ENCODE data around the gene MAD1L1. TPM values are rescaled to one million over a fixed set of nuclear protein-coding genes. Genes with fewer than 3 reads are reported as not detected.
A peak's percentile ranks its signal among the peaks of the same experiment; 100 is the strongest.

MAD1L1 gene
- total RNA-seq, 1 donor from 2014 or later = 57.6 TPM

GRCh38 chr7:2132243-2132642, 100.5 kb downstream of the MAD1L1 start:
- peaks cover 16% of the 10 kb centered on the region for H3K9me3 Mint-ChIP-seq (ENCODE audit: unreplicated experiment)
- peaks cover 9% of the 10 kb centered on the region for H3K27me3 Mint-ChIP-seq (ENCODE audit: unreplicated experiment)
- TF ChIP-seq, protein P1, sequence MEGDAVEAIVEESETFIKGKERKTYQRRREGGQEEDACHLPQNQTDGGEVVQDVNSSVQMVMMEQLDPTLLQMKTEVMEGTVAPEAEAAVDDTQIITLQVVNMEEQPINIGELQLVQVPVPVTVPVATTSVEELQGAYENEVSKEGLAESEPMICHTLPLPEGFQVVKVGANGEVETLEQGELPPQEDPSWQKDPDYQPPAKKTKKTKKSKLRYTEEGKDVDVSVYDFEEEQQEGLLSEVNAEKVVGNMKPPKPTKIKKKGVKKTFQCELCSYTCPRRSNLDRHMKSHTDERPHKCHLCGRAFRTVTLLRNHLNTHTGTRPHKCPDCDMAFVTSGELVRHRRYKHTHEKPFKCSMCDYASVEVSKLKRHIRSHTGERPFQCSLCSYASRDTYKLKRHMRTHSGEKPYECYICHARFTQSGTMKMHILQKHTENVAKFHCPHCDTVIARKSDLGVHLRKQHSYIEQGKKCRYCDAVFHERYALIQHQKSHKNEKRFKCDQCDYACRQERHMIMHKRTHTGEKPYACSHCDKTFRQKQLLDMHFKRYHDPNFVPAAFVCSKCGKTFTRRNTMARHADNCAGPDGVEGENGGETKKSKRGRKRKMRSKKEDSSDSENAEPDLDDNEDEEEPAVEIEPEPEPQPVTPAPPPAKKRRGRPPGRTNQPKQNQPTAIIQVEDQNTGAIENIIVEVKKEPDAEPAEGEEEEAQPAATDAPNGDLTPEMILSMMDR (IDR thresholded peaks at IDR 0.05; ENCODE audit: partially characterized antibody, unreplicated experiment) = no peak
- H3K4me3 Mint-ChIP-seq (ENCODE audit: unreplicated experiment) = no peak overlapping the region
- H3K27ac Mint-ChIP-seq (ENCODE audit: unreplicated experiment) = no peak overlapping the region
- peaks cover 17% of the 10 kb centered on the region for H3K36me3 Mint-ChIP-seq (ENCODE audit: unreplicated experiment)
- DNase-seq = no peak
- H3K4me1 Mint-ChIP-seq (ENCODE audit: low read depth, unreplicated experiment) = peaks cover 38% of the 10 kb centered on the region

DNA sequence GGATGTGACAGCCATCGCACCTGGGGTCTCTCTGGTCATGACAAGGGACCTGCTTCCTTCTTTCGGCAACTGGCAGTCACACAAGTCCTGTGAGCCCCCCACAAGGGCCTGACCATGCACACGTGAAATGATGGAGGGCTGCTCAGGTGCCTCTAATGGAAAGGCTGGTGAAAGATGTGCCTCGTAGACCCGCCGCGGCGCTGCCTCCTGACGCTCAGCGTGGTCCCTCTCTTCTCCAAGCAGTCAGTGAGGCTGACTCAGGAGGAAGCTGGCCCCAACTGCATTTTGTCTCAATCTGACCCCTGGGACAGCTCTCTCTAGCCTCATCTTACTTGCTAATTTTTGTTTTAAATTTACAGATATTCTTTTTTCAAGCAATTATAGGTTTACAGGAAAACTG, 100.9 kb downstream of the MAD1L1 start:
- Mint-ChIP-seq H3K4me3 (ENCODE audit: unreplicated experiment) (no peak overlapping the region), H3K27ac (ENCODE audit: unreplicated experiment) (no peak overlapping the region), H3K4me1 (ENCODE audit: low read depth, unreplicated experiment) (peaks cover 39% of the 10 kb centered on the region), H3K36me3 (ENCODE audit: unreplicated experiment) (peaks cover 17% of the 10 kb centered on the region), H3K9me3 (ENCODE audit: unreplicated experiment) (peaks cover 16% of the 10 kb centered on the region), H3K27me3 (ENCODE audit: unreplicated experiment) (peaks cover 5% of the 10 kb centered on the region)
- DNase-seq = no peak
- TF ChIP-seq, protein P1 (IDR thresholded peaks at IDR 0.05; ENCODE audit: partially characterized antibody, unreplicated experiment) = no peak

- Mint-ChIP-seq H3K4me3 (ENCODE audit: unreplicated experiment) (peak overlapping the region; percentile 40), H3K36me3 (ENCODE audit: unreplicated experiment) (peaks cover 17% of the 10 kb centered on the region), H3K27ac (ENCODE audit: unreplicated experiment) (no peak overlapping the region), H3K4me1 (ENCODE audit: low read depth, unreplicated experiment) (peaks cover 42% of the 10 kb centered on the region), H3K9me3 (ENCODE audit: unreplicated experiment) (peaks cover 16% of the 10 kb centered on the region), H3K27me3 (ENCODE audit: unreplicated experiment) (peaks cover 5% of the 10 kb centered on the region)
- TF ChIP-seq, protein P1 (IDR thresholded peaks at IDR 0.05; ENCODE audit: partially characterized antibody, unreplicated experiment) = no peak
- peak; percentile 66 for DNase-seq
Measured at GRCh38 chr7:2131341-2131740, 101.4 kb downstream of the MAD1L1 start.

- TF ChIP-seq, protein P1 (IDR thresholded peaks at IDR 0.05; ENCODE audit: partially characterized antibody, unreplicated experiment) = no peak
Measured at GRCh38 chr7:2130096-2130375, 102.7 kb downstream of the MAD1L1 start.

GRCh38 chr7:2129323-2130095, 103.2 kb downstream of the MAD1L1 start:
- DNase-seq = no peak
- Mint-ChIP-seq H3K9me3 (ENCODE audit: unreplicated experiment) (peaks cover 11% of the 10 kb centered on the region), H3K4me1 (ENCODE audit: low read depth, unreplicated experiment) (peaks cover 44% of the 10 kb centered on the region), H3K27ac (ENCODE audit: unreplicated experiment) (no peak overlapping the region), H3K36me3 (ENCODE audit: unreplicated experiment) (peaks cover 17% of the 10 kb centered on the region), H3K4me3 (ENCODE audit: unreplicated experiment) (no peak overlapping the region), H3K27me3 (ENCODE audit: unreplicated experiment) (peaks cover 5% of the 10 kb centered on the region)
- TF ChIP-seq, protein P1 (IDR thresholded peaks at IDR 0.05; ENCODE audit: partially characterized antibody, unreplicated experiment) = no peak

More at GRCh38 chr7:2130096-2130375, 102.7 kb downstream of the MAD1L1 start:
- Mint-ChIP-seq H3K9me3 (ENCODE audit: unreplicated experiment) (peaks cover 14% of the 10 kb centered on the region), H3K4me3 (ENCODE audit: unreplicated experiment) (no peak overlapping the region), H3K27me3 (ENCODE audit: unreplicated experiment) (peaks cover 5% of the 10 kb centered on the region), H3K36me3 (ENCODE audit: unreplicated experiment) (peaks cover 17% of the 10 kb centered on the region), H3K27ac (ENCODE audit: unreplicated experiment) (no peak overlapping the region), H3K4me1 (ENCODE audit: low read depth, unreplicated experiment) (peaks cover 44% of the 10 kb centered on the region)
- no peak for DNase-seq
